ENCODE results near the gene NPW.
"Not testable (repeated sequence)": the region's sequence is repeated elsewhere in the genome, so short reads cannot be mapped to it uniquely, and the experiment has no call there.

Gene NPW

DNA sequence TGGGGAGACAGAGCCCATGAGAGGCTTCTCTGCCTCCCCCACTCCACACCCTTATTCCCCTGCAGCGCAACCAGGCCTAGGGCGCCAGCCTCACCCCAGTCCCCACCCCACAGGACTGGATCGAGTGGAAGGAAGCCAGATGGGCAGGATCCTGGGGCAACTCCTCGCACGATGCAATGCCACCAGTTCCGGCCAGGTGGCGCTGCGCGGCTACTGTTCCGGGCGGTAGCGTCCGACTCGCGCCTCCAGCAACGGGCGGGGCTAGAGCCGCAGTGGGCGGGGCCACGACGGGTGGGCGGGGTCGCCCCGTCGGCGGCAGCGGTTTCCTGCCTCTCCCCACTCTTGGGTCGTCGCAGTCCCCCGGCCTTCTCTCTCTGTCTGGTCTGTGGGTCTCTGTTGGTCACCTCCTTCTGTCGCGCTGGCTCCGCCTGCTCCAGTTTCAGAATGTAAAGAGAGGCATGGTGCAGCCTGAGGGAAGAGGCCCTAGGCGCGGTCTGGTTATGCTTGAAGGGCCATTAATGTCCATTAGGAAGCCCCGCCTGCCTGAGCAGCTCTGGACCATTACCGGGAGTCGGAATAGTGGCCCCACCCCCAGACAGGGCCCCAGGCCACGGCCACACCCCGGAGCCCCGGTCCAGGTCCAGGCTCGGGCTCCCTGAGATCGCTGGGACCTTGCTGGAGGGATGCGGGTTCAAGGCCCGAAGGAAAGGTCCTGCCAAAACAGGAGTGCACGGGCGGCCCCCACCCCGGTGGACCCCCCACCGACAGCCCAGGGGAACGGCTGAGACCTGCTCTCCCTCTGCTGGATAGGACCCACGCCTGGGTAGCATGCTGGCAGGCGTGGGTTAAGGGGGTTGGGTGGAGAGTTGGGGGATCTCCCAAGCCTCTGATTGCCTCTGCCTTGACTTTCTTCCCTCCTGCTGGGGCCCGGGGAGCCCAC, 3.8 kb downstream of the NPW start:
- peak; percentile 94 for DNase-seq (ENCODE audit: low spot score)

DNA sequence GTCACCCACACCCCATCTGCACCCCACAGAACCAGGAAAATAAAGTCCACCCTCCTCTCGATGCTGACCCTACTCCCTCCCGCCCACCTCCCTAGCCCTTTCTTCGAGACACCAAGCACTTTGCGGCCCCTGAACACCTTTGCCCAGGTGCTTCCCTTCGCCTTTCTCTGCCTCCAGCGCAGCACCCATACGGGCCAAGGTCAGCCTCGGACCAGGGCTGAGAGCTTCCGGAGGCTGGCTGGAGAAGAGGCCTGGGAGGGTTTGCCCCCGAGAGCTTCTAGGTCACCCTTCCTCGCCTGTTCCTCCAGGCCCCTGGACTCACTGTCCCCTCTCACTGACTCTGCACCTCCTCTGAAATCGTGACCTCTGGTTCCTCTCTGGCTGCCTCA, 4.4 kb downstream of the NPW start:
- DNase-seq (ENCODE audit: low spot score) = no peak

DNA sequence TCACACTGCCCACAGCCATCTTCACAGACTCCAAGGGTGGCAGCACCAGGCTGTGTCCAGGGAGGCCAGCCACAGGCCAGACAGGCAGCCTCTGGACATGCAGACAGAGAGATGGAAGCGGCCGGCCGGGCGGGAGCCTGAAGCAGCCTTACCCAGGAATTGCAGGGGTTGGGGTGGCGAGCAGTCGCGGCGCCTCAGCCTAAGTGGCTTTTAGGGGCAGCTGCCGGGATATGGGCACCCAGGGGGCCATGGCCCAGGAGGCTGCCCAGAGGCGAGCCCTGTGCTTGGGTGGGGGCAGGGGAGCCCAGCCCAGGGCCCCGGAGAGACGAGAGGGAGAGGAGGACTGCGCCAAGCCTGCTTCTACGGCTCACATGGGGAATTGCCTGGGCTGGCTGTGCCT, 5.7 kb downstream of the NPW start:
- DNase-seq (ENCODE audit: low spot score) = no peak

DNA sequence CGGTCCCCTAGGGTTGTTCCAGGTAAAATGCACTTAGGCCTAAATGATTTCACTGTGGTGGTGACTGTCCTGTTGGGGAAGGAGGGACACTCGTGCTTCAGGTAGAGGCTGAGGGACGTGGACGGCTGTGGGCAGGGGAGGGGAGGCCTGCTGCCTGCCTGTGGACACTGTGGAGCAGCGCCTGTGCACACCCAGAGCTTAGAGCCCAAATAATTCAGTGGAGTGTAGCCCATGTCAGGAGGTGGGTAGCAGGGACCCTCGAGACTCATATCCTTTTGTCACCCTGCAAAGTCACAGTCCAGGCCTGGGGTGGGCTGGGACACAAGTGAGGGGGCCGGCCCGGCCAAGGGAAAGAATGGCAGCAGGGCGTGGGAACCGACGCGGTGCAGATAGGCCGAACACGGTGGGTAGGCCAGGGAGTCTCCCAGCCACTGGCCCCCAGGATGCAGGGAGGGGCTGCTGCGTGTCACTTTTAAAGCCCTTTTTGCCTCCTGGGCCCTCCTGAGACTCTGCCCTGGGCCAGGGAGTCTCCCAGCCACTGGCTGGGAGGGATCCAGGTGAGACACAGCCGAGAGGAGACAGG, 6.4 kb downstream of the NPW start:
- no peak for DNase-seq (ENCODE audit: low spot score)

DNA sequence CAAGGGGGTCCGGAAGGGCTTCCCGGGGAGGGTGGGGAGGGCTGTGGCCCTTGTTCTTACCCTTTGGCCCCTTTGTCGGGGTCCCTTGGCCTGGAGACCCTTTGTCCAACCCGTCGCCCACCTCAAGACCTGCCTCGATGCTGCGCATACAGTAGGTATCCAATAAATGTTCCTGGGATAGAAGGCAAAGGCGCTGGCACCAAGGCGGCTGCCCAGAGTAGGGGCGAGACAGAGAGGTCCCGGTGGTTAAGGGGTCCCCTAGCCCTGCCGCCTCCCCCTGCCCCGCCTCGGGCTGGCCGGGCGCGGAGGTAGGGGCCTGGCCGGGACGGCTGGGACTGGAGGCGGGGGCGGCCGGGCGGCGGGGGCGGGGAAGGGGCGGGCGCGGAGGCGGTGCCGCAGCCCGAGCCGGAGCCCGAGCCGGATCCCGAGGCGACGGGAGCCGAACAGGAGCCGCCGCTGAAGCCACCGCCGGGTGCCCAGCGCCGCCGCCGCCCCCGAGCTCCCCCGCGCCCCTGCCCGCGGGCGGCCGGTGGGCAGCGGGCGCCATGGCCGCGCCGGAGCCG, 7.0 kb downstream of the NPW start, which contains the start of gene NHERF2:
NHERF2 (plus strand) TSS at position 442 of the 563 bp plus-strand sequence; CDS start at position 546, 104 bp downstream.
- peak; percentile 33 for DNase-seq (ENCODE audit: low spot score)

DNA sequence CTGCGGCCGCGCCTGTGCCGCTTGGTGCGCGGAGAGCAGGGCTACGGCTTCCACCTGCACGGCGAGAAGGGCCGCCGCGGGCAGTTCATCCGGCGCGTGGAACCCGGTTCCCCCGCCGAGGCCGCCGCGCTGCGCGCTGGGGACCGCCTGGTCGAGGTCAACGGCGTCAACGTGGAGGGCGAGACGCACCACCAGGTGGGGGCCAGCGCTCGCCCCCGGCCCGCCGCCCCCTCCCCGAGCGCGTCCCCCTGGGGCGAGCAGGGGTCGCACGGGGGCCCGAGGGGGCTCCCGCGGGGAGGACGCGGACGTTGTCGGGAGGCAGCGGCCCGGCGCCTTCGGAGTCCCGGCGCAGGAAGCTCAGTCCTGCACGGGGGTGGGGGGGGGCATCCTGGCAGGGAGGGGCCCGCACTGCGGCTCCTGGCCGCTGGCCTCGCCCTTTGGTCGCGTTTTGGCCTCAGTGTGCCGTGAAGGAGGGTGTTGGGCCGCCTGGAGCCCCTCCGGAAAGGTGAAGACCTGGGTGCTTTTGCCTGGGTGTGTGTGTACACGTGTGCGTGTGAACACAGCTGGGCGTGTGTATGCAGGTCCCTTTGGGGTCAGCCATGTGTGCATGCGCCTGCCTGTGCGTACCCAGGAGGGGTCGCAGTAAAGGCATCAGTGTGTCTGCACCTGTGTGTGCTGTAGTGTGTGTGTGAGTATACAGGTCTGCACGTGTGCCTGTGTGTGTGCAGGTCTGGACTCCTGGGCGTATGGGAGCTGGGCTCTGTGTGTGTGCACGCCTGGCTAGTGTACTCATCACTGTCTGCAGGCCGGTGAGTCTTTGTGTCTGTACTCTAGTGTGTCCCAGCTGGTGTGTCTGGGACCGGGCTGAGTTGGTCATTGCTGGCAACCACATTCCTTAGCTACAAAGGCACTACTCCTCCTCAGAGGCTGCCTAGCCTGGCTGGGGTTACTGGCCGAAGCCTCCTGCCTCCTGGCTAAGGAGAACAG, 7.7 kb downstream of the NPW start:
- no peak for DNase-seq (ENCODE audit: low spot score)

DNA sequence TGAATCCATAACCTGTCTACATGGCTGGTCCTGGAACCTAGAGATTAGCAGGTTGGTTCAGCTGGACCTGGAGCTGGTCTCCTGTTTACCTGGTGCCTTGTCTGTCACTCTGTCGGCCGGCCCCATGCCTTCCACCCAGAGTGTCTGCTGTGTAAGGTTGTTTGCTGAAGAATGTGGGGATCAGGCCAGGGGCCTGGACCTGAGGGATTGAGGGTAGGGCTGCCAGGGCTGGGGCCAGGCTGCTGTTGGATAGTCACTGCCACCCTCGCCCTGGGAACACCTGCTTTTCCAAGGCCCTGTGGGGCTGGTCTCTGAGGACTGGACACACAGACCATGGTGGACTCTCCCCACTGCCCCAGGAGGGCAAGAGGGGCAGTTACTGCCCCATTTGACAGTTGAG, 8.6 kb downstream of the NPW start:
- DNase-seq (ENCODE audit: low spot score) = no peak

DNA sequence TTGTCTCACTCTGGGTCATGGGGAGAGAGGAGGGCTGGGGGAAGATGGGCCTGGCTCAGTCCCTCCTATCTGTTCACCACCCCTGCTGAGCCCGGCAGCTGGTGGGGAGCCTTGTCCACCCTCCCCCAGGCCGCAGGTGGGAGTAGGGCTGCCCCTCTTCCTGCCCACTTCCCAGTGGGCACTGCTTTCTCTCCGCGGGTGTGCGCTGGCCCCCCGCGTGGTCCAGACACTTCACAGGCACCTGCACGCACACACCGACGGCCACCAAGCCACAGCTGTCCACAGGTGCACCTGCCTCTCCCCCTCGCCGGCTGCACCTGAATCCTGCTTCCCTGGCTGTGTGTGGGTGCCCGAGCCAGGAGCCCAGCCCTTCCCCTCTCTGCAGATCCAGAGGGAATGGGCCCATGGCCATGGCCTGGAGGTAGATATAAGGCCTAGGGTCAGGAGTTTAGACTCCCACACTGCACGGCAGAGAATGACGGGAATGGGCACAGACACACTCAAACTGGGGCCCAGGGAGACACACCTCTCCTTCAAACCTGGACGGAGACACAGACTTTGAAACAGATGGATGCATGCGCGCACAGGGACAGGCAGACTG, 9.1 kb downstream of the NPW start:
- no peak for DNase-seq (ENCODE audit: low spot score)

DNA sequence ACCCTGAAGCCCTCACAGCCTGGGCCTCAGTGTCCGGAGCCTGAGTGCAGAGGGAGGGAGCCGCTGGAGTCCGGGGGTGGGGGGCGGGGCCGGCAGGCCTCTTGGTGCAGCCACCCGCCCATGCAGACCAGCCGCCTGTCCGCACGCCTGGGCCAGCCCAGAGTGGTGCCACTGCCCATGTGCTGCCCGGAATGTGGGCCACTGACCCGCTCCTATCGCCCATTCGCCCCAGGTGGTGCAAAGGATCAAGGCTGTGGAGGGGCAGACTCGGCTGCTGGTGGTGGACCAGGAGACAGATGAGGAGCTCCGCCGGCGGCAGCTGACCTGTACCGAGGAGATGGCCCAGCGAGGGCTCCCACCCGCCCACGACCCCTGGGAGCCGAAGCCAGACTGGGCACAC, 9.8 kb downstream of the NPW start:
- DNase-seq (ENCODE audit: low spot score) = no peak

DNA sequence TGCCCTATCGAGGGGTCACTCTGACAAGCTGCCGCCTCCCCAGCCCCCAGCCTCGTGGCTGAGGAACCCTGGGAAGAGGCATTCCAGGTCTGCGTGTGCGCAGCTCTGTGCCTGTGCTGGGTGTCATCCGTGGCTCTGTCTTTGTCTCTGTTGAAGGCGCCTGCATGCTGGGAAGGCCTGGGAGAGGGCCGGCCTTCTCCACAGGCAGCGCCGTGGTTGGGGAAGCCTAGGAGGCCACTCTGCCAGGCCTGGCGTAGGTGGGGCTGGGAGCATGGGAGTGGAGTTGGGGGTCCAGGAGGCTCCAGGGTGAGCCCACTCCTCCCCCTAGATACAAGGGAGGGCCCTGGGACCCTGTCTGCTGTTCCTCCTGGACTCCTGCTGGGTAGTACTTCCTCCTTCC, 10.5 kb downstream of the NPW start:
- no peak for DNase-seq (ENCODE audit: low spot score)

DNA sequence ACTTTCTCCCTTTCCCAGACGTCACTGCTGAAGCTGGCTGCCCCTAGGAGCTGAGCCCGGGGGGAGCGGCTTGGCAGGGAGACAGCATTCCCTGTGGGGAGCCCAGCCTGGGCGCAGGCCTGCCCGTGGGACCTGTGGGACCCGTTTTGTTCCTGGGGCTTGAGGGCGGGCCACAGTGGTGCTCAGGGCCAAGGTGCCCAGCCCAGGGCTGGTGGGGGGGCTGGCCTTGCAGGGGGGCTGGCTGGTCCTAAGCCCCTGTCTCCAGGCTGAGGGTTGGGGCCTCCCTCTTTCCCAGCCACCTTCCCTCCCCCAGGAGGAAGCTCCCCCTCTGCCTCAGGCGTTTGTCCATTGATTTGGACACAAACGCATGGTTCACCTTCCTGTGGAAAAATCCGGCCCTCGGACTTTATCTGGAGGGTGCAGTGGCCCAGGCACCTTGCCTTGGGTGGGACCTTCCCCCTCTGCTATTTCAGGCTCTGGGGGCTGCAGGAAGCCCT, 11.5 kb downstream of the NPW start:
- DNase-seq (ENCODE audit: low spot score) = no peak

DNA sequence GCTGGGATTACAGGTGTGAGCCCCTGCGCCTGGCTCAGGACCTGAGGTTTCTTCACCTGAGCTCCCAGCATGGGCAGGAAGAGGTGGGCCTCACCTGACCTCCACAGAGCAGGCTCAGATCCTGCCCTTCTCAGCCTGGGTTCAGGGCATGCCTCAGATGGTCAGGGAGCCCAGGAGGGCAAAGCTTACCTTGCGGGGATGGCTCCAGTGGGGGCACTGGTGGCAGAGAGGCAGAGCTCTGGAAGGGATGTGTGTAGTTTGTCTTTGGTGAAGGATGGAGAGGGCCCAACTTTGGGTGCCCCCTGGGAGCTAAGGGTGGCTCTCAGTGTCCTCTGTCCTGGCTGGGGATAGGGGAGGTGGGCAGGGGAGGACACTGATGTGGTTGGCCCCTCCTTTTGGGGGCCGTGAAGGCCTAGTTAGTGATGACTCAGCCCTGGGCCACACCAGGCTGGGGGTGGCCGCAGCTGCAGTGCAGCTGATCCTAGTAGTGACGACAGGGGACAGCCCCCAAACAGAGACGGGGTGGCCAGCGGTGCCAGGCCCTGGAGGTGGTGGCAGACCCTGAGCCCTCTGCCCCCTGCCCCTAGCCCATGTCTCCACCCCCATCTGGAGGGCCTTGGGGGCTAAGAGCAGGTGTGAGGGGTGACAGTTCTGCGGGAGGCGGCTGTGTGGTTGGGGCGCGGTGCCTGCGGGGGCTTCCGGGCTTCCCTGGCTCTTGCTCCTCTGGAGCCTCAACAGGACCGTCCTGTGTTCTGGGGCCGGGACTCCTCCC, 12.9 kb downstream of the NPW start:
- no peak for DNase-seq (ENCODE audit: low spot score)

DNA sequence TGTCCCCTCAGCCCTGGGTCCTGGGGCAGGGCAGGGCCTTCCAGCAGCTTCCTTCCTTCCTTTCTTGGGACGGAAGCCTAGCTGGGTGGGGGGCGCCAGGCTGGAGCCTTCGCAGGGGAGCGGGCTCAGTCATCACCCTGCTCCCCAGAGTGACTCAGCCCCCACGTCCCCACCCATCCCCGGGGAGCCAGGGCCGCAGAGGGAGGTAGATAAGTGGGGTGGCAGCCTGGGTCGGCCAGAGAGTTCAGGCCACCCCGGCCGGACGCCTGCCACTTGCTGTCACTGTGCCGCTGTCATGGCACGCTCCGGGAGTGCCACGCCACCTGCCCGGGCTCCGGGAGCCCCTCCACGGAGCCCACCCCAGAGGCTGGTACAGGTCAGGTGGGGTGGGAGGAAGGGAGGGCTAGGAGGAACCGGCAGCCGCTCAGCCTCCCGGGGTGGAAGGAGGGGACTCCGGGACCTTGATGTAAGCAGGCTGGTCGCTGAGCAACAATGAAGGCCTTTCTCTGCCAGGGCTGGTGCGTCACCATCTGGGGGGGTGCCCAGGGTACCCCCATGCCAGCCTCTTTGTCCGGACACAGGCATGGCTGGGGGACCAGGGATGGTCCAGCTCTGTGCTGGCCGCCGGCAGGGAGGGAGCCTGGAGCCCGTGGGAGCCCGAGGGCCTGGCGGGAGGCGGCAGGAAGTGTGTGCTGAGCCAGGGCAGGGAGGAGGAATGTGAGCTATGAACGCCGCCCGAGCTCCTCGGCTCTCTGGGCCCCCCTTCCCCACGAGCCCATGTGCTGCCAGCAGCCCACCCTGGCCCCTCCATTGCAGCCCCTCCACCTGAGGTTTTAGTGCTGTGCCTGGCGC, 13.7 kb downstream of the NPW start:
- no peak for DNase-seq (ENCODE audit: low spot score)

DNA sequence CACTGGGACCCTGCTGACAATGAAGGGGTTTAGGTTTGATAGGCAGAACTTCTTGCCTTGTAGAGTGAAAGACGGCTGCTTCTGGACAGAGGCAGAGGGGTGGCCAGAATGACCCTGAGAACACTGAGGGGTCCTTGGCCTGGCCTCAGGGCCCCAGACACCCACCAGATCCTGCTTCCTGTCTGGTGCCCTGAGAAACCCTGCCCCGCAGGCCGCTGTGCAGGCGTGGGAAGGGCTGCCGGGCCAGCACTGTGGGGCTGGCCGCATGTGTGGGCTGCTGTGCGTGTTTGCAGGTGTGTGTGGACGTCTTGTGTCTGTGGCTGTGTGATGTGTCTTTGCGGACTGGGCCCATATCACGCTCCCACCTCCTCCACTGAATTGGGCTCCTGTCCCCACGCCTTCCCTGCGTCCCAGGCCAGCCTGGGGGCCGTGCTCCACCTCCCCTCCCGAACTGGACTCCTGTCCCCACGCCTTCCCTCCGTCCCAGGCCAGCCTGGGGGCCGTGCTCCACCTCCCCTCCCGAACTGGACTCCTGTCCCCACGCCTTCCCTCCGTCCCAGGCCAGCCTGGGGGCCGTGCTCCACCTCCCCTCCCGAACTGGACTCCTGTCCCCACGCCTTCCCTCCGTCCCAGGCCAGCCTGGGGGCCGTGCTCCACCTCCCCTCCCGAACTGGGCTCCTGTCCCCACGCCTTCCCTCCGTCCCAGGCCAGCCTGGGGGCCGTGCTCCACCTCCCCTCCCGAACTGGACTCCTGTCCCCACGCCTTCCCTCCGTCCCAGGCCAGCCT, 14.5 kb downstream of the NPW start:
- not testable (repeated sequence) for DNase-seq (ENCODE audit: low spot score)

DNA sequence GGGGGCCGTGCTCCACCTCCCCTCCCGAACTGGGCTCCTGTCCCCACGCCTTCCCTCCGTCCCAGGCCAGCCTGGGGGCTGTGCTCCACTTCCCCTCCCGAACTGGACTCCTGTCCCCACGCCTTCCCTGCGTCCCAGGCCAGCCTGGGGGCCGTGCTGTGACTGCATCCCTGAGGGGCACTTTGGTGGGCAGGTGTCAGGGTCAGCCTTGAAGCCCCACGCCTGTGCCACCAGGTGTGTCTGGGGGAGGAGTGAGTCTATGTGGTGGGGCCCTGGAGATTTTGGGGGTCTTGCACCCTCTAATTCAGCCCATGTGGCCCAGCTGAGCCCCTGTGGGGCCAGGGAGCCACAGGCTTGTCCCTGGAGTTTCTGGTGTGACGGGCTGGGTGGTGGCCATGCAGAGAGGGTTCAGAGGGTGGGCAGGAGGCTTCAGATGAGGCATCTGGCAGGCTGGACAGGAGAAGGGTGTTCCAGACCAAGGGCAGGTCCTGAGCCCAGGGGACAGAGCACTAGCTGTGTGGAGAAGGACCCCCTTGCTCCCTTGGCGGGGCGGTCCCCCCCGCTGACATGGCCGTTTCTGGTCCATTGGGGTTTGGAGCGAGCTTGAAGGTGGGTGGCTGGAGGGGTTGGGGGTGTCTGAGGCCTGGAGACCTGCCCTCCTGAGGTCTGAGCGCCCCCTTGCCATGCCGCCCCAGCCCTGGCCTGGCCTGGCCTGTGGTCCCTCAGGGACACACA, 15.3 kb downstream of the NPW start:
- DNase-seq (ENCODE audit: low spot score) = no peak

DNA sequence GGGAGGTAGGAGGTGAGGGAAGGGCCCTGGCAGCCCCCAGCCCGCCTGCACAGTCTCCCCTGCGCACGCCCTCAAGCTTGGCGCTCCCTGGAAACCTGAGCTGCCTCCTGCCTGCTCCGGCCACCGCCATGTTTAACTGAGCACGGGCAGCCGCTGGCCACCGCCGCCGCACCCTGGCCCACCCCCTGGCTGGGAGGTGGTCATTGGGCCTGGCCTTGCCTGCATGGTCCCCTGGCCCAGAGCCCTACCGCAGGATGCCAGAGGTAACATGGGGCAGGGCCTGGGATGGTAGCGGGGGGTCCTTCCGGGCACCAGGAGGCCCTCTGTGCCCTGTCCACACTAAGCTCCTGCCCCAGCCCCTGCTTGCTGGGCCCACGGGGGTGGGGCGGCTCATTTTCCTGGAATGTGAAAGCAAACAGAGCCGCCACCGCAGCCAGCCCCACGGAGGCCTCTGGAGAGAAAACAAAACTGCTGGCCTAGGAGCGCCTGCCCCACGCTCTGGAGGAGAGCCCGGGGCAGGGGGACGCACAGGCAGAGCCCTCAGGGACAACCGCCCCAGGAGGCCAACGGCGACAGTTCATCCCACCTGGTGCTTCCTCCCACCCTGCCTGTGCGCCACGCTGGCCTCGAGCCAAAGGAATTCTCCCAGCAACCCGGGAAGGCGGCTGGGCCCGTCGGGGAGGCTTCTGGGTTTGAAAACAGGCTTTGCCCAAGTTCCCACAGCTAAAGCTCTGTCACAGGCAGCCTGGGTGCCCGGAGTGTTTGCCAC, 16.0 kb downstream of the NPW start:
- DNase-seq (ENCODE audit: low spot score) = no peak

Measured in CD4-positive, alpha-beta T cell treated with Interleukin-6 at 100 ng/mL for 8 hours (primary cell).